Measurements from ENCODE around the gene MAPK4.

Gene MAPK4

DNA sequence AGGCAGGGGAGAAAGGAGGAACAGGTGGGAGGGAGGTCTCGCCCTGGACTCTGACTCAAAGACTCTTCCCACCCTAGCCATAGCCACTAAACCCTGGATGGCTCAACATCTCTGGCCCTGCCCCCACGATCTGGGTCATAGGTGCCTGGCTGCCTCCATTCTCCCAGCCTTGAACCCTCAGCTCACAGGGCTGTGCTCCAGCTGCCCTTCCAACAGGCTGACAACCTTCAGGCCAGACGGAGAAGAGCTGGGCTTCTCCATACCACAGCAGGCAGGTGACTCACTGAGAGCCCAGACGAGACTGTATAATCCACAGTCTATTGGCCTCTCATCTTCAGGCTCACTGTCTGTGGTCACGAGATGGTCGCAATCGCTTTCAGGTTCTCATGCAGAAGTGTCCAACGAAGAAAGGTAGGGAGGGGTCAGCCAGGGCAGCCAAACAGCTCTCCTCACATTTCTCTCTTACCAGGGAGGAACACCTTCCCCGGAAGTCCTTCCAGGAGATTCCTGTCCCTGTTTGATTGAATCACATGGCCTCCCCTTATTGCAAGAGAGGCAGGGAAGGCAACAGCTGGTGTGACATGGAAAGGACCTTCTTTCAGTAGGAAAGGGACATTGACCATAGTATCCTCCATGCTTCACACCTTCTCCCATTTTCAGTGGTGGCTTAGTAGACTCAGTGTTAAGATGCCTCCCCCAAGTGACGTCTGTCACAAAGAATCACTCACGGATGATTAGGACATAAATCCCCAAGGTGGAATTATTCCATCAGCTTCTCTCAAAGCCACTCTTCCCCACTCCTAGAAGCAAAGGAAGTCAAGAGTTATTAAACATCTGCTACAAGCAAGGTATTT is 159.8 kb downstream of the MAPK4 start:
- DNase-seq (ENCODE audit: low read depth in 3 of 3) = no peak

- DNase-seq (ENCODE audit: low read depth in 3 of 3) = no peak
Observed at GRCh38 chr18:50720325-50720674, 160.4 kb downstream of the MAPK4 start.

DNA sequence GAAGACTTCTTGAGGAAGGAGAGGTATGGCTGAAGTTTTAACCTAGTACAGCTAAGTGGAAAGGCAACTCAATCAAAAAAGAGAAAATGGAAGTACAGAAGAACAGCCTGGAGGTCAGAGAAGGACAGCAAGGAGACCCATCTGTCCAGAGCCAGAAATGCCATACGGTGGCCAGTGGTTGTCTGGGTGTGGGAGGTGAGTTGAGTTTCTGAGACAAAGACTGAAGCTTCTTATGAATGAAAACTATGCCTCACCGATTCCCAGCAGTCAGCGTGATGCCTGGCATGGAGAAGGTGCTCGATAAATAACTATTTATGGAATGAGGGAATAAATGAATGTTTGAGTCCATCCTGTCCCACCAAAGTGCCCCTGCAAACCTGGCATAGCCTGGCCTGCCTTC is 161.1 kb downstream of the MAPK4 start:
- no peak for DNase-seq (ENCODE audit: low read depth in 3 of 3)

- no peak for DNase-seq (ENCODE audit: low read depth in 3 of 3)
Observed at GRCh38 chr18:50721451-50722120, 161.7 kb downstream of the MAPK4 start.

DNA sequence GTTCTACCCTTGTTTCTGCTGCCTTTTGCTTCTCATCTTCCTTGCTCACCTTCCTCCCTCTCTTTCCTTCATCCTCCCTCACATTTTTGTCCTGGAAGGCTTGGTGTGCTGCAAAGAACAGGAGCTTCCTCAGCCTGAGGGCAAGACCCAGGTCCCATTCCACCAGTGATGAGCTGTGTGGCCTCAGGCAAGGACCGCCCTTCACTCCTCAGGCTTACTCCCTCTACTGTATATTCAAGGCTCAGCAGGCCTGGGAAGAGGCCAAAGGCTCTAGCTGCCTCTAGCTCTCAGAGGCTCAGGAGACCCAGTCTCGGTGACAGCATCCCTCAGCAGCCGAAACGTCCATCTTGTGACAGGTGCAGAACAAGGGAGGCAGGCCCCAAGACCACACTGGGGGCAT is 162.4 kb downstream of the MAPK4 start:
- no peak for DNase-seq (ENCODE audit: low read depth in 3 of 3)

GRCh38 chr18:50724751-50725151 is 164.9 kb downstream of the MAPK4 start:
- DNase-seq (ENCODE audit: low read depth in 3 of 3) = no peak

- no peak for DNase-seq (ENCODE audit: low read depth in 3 of 3)
Observed at GRCh38 chr18:50726960-50727589, 167.2 kb downstream of the MAPK4 start.

GRCh38 chr18:50727721-50728471 is 168.0 kb downstream of the MAPK4 start:
- no peak for DNase-seq (ENCODE audit: low read depth in 3 of 3)

- DNase-seq (ENCODE audit: low read depth in 3 of 3) = no peak
Observed at GRCh38 chr18:50729376-50729775, 169.5 kb downstream of the MAPK4 start.

DNA sequence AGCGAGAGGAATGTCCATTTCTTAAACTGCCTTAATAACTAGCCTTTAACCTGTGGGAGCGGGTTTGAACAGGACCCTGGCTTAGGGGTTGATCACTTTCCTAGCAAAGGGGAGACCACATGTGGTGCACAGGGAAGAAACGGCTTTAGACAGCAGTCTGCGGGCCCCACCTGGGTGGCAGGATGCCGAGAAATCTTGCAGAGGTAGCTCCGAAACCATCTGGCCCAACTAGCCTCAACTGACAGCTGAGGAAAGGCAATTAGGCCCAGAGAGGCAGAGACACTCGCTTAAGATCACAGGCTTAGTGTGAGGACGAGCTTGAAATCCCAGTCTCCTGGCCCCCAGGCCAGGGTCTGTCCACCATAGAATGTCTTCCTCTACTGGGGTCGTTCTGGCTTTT is 170.1 kb downstream of the MAPK4 start:
- DNase-seq (ENCODE audit: low read depth in 3 of 3) = no peak

GRCh38 chr18:50734342-50734741 is 174.5 kb downstream of the MAPK4 start:
- no peak for DNase-seq (ENCODE audit: low read depth in 3 of 3)

GRCh38 chr18:50734886-50735285 is 175.0 kb downstream of the MAPK4 start:
- no peak for DNase-seq (ENCODE audit: low read depth in 3 of 3)

GRCh38 chr18:50737127-50737526 is 177.2 kb downstream of the MAPK4 start:
- DNase-seq (ENCODE audit: low read depth in 3 of 3) = no peak

DNA sequence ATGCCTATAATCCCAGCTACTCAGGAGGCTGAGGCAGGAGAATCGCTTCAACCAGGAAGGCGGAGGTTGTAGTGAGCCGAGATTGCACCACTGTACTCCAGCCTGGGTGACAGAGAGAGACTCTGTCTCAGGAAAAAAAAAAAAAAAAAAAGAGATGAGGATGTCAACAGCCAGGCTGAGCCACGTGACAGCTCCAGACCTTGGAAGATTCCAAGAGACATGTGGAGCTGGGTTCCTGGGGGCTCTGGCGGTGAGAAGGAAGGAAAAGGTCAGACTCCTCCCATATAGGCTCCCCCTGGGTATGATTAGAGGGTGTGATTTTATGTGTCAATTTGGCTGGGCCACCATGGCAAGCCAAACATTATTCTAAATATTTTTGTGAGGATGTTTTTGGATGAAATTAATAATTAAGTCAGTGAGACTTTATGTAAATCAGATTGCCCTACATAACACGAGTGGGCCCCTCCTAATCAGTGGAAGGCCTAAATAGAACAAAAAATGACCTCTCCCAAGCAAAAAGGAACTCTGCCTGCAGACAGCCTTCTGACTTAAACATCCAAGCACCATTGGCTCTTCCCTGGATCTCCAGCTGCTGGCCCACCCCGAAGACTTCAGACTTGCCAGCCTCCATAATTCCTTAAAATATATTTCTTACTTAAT is 178.3 kb downstream of the MAPK4 start:
- no peak for DNase-seq (ENCODE audit: low read depth in 3 of 3)

DNA sequence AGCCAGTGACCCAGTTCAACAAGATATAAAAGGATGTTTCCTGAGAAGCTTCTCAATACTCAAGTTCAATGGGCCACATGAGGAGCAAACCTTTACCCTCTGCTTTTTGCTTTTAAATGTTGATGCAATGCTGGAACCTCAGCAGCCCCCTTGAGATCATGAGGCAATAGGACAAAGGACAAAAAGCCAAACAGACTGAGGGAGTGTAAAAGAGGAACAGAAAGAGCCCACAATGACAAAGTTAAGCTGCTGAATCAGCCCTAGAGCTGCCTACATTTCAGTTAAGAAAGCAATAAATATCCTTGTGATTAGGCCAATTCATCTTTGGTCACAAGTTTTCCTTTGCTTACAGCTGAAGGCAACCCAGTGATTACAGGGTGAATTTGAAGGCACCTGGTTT is 183.1 kb downstream of the MAPK4 start:
- no peak for DNase-seq (ENCODE audit: low read depth in 3 of 3)

GRCh38 chr18:50744253-50744652 is 184.4 kb downstream of the MAPK4 start:
- no peak for DNase-seq (ENCODE audit: low read depth in 3 of 3)

DNA sequence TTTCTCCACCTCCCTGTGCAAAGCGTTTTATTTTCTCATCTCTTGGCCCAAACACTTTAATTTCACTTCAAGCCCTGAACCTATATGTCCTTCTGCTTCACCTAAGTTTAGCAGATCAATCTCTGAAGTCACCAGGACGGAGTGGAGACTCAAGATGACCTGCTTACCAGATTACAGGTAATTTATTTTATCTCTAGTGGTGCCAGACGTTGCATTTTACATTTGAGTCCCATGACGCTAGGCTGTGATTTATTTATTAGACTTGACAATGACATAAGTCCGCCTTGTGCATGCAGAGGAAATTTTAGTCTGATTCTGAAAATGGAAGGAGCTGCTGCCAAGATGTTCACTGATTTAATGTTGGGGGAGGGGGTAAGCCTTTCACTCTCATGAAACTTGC is 186.1 kb downstream of the MAPK4 start:
- no peak for DNase-seq (ENCODE audit: low read depth in 3 of 3)

DNA sequence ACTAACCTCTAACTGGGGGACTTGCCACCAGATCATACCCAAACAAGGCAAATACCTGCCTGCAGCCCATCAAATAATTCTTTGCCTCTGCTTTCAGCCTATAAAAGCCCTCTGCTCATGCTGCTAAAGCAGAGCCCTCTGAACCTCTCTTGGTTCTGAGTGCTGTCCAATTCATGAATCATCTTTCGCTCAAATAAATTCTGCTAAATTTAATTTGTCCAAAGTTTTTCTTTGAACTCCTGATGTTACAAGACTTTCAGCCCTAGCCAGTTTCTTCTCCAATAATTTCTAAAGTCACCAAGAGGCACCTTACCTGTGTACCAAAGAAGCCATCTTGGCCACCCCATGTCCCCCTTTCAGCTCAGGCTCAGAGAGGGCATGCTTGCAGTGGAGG is 188.0 kb downstream of the MAPK4 start:
- DNase-seq (ENCODE audit: low read depth in 3 of 3) = no peak

DNA sequence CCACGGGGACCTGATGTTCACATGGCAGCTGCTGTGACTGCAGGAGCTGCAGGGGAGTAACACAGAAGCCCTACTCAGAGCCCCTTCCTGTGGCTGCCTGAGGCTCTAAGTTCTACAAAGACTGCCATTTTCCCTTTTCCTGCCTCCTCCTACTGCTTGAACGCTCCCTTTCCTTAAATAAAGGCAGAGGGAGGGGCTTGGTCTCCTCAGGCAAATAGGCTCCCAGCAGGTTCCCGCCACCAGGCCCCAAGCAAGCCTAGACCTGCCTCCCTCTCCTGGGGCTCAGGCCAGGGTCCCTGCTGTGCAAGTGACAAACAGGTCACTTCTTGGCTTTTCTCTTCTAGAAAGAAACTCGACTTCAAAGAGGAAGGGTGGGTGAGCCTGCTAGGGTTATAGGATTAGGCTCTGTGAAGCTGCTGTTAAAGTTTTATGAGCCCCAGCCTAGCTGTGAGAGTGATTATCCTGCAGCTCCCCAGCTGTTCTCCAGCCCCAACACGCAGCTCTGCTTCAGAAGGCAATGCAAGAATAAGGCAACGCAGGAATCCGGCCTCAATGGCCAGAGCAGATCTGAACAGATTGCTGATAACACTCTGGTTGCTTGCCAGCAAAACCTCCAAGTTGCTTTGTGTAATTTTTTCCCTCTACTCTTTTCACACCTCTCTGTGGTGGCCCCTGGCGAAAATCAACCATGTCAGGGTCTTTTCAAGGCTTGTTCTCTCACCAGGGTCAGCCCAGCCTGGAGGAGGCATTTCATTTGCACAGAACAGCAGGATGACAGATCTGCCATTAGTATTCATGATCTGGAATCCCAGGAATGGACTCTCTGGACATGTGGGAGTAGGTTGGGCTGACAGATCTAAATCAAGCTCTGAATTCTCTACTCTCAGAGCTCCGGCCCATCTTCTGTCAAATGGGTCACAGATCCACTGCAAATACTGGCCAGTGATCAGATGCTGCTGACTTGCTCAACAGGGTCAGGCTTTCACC is 188.6 kb downstream of the MAPK4 start:
- DNase-seq (ENCODE audit: low read depth in 3 of 3) = no peak

- DNase-seq (ENCODE audit: low read depth in 3 of 3) = no peak
Observed at GRCh38 chr18:50749421-50749820, 189.5 kb downstream of the MAPK4 start.

DNA sequence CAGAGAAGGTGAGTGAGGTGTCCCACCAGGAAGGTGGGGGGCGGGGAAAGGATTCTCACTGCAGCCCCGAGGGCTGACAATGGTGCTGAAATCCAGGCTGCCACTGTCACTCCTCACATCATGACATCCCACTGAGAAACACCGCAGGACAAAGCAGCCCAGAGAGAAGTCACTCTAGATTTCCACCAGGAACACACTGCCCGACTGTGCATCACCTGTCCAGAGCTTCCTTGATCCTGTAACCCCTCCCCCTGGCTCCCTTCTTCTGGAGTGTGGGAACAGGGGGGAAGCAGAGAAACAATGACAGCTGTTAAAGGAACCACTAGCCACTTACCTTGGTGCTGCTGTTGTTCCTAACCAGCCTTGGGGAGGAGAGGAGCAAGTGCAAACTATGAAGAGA is 190.1 kb downstream of the MAPK4 start:
- no peak for DNase-seq (ENCODE audit: low read depth in 3 of 3)
